LNCAP (cell line): Measurements from ENCODE around the gene PLCL1.

Experiments used
- TF ChIP-seq, protein P1 (sequence below): fragments of 450-650 bp; IDR thresholded peaks from 2 replicates; pipeline ENCODE4 v1.5.1; 2017; ENCODE audit warnings: mild to moderate bottlenecking

Gene PLCL1

DNA sequence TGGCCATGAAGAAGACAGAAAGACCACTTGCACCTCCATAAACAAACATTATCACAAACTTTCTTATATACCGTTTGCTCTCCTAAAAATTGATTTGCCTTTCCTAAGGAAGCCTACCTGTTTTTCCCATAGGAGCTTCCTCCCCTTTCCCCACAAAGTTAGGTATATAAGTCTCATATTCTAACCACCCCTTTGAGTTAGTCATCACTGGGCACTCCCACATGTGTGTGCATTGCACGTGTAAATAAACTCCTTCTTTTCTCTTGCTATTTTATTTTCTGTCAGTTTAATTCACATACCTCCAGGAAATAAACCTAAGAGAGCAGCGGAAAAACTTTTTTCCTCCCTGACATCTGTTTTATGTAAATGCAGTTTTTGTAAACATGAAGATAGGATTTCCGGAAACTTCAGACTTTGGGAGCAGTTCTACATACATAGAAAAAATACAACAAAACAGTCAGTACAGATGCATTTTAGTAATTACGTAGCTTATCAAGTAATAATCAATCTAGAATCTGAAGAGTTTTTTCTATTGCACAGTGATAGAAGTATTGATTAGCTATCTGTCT lies 46.6 kb downstream of the PLCL1 start:
- TF ChIP-seq, protein P1, sequence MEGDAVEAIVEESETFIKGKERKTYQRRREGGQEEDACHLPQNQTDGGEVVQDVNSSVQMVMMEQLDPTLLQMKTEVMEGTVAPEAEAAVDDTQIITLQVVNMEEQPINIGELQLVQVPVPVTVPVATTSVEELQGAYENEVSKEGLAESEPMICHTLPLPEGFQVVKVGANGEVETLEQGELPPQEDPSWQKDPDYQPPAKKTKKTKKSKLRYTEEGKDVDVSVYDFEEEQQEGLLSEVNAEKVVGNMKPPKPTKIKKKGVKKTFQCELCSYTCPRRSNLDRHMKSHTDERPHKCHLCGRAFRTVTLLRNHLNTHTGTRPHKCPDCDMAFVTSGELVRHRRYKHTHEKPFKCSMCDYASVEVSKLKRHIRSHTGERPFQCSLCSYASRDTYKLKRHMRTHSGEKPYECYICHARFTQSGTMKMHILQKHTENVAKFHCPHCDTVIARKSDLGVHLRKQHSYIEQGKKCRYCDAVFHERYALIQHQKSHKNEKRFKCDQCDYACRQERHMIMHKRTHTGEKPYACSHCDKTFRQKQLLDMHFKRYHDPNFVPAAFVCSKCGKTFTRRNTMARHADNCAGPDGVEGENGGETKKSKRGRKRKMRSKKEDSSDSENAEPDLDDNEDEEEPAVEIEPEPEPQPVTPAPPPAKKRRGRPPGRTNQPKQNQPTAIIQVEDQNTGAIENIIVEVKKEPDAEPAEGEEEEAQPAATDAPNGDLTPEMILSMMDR, result no peak

DNA sequence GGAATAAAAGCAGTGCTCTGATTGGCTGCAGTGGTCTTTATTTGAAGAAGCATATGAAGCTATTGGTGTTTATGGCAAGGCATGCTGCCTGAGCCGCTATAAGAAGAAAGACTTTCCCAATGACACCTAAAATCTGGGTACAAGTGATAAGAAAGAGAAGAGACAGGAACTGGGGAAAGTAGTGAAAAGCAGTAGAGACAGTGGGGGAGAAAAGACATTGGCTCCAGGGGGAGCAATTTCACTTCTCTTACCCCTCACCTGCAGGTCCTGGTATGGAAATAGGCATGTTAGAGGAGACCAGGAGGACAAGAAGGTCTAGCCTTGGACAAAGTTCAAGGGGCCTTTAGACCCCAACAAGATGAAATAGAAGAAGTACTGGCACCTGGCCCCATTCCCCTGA lies 47.1 kb downstream of the PLCL1 start:
- TF ChIP-seq, protein P1, result no peak

DNA sequence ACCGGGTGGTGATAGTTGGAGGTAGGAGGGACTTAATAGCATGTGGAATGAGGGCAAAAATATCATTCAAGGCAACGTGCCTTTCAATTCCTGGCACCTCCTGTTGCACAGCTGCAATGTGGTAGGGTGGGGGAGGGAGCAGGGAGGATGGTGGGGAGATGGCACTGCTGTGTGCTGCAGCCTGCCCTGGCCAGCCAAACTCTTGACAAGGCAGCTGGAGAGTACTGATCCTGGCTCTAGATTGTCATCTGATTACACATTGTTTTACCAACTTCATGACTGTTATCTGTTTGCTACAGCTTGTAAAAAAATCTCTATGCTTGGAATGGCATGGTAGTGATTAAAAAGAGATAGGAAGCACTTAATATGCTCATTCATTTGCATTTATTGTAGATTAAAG lies 47.7 kb downstream of the PLCL1 start:
- TF ChIP-seq, protein P1, result no peak

DNA sequence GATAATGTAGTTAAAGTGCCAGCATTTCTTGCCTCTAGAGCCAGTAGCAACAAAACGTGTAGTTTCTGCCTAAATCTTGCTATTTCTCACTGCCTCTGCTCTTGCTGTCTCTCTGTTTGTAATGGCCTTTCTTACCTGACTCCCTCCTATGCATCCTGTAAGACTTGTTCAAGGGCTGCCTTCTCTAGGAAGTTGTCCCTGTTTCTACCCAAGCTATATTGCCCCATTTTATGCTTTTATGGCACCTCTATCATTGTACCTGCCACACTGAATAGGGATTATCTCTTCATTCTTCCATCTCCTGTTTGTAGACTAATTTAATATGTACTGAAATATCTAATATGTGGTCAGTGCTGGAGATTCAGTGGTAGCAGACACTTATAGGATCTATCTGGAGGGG lies 49.2 kb downstream of the PLCL1 start:
- TF ChIP-seq, protein P1, result no peak

DNA sequence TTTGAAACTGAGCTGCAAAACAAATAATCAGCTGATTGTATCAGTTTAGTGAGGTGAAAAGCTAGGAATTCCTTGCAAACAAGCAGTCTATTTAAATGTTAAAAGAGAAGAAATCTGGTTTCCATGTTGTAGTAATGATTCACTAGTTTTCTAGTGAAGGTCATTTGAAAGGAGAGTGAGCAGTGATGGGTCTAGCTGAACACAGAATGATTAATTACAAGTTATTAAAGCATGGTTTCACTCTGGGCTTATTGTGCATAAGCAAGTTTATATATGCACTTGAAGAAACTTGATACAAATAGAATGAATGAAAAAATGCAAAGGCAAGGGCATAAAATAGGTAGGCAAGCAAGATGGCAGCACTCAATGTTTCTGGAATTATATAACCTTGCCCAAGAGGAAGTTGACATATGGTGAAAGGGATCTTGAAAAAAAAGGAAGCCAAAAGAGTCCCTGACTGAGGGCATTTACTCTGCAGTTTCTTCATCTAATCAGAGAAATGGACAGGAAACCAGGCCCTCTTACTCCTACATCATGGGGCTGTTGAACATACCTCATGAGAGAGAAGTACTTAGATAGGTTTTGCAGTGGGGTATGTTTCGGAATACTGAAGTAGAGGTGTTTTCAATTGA lies 53.2 kb downstream of the PLCL1 start:
- TF ChIP-seq, protein P1, result no peak

DNA sequence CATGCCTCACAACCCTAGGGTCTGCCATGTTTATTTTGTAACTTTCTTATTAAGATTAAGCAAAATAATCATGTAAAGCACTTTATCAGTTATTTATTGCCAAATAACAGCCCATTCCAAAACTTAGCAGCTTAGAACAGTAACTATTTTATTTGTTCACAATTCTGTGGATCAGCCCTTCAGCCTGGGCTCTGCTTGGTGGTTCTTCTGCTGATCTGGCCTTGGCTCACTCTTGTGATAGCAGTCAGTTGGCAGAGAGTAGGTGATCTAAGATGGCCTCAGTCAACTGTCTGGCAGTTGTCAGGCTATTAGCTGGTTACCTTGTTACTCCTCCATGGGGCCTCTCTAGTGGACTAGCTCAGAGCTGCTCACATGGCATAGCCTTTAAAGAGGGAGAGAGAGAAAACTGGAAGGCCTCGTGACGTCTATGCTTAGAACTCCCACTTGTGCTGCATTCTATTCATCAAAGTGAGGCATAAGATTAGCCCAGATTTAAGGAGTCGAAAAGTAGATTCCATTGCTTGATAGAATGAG lies 54.3 kb downstream of the PLCL1 start:
- TF ChIP-seq, protein P1, result no peak

DNA sequence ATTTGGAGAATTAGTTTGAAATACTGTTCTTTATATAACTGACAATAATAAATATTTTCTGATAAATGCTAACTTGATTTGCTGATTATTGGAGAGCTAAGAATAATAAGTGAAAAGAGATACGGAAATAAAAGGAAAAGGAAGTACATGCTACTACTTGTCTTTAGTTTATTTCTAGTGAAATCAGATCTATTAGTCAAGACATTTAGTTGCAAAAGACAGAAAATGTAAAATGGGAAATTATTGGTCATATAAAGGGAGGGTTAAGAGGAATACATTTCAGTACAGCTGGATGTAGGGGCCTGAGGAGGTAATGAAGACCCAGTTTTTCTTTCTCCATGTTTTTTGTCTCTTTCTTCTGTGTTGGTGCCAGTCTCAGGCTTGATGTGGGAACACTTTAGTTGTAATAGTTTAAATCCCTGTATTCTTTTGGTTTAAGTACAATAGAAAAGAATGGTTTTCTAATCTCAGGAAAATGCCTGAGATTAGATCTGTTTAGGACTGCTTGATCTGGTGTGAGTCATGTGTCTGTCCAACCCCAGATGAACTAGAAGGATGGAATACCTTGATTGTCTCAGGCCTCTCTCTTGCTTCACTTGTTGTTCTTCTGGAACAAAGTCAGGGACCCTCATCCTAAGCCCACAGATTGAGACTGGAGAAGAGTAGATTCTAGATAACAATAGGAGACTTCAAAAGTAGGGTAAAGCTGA lies 58.0 kb downstream of the PLCL1 start:
- TF ChIP-seq, protein P1, result no peak
